GM23338 (cell line): ENCODE results near the gene PYURF. TPM values are rescaled to one million over a fixed set of nuclear protein-coding genes. Genes with fewer than 3 reads are reported as not detected.

Source experiments
- ATAC-seq: fragments of 200-7000 bp; cut with Tn5 transposase; 3 replicates; pipeline ENCODE4 v1.9.1; 2020
- DNase-seq: peaks from one replicate; pipeline ENCODE4 v3.0.0-alpha.2; 2015; ENCODE audit warnings: low spot score
- H2AFZ ChIP-seq: fragments of 200-600 bp; sonication (generic); 2 replicates; pipeline ENCODE4 v1.8.0; 2016; ENCODE audit warnings: antibody characterized with exemption, mild to moderate bottlenecking, moderate library complexity
- H3F3A ChIP-seq: fragments of 200-600 bp; sonication (generic); replicated peaks from 2 replicates; pipeline ENCODE4 v1.8.0; 2017; ENCODE audit warnings: antibody characterized with exemption, mixed run types, low read depth
- H3K27ac ChIP-seq: fragments of 200-600 bp; sonication (generic); 2 replicates; pipeline ENCODE4 v1.6.1; 2016; ENCODE audit warnings: low read depth
- H3K27me3 ChIP-seq: fragments of 200-600 bp; sonication (generic); 2 replicates; pipeline ENCODE4 v1.8.0; 2016; ENCODE audit warnings: mild to moderate bottlenecking, mixed run types, moderate library complexity; ENCODE audit not compliant: insufficient read depth
- H3K36me3 ChIP-seq: fragments of 200-600 bp; sonication (generic); 2 replicates; pipeline ENCODE4 v1.8.0; 2016; ENCODE audit warnings: mild to moderate bottlenecking; ENCODE audit not compliant: insufficient read depth
- H3K4me1 ChIP-seq: fragments of 200-600 bp; sonication (generic); 2 replicates; pipeline ENCODE4 v1.8.0; 2016; ENCODE audit warnings: mild to moderate bottlenecking, moderate library complexity; ENCODE audit not compliant: insufficient read depth
- H3K4me2 ChIP-seq: fragments of 200-600 bp; sonication (generic); 2 replicates; pipeline ENCODE4 v1.7.1; 2017; ENCODE audit warnings: mixed run types
- H3K4me3 ChIP-seq: fragments of 200-600 bp; sonication (generic); 2 replicates; pipeline ENCODE4 v1.6.1; 2016; ENCODE audit warnings: mixed run types
- H3K79me2 ChIP-seq: fragments of 200-600 bp; sonication (generic); replicated peaks from 2 replicates; pipeline ENCODE4 v1.8.0; 2017; ENCODE audit warnings: mild to moderate bottlenecking; ENCODE audit not compliant: insufficient read depth
- H3K9me2 ChIP-seq: fragments of 200-600 bp; sonication (generic); 2 replicates; pipeline ENCODE4 v1.8.0; 2017; ENCODE audit not compliant: insufficient read depth
- H4K20me1 ChIP-seq: fragments of 200-600 bp; sonication (generic); replicated peaks from 2 replicates; pipeline ENCODE4 v1.8.0; 2017; ENCODE audit warnings: mild to moderate bottlenecking; ENCODE audit not compliant: insufficient read depth
- H3K27ac Mint-ChIP-seq: 2 replicates; pipeline ENCODE4 v1.8.0; 2020; ENCODE audit warnings: inconsistent platforms, mild to moderate bottlenecking, moderate library complexity, mixed read lengths
- H3K27me3 Mint-ChIP-seq: 3 replicates; pipeline ENCODE4 v1.8.0; 2022; ENCODE audit warnings: low read depth, mild to moderate bottlenecking, moderate library complexity, mixed read lengths, inconsistent platforms; ENCODE audit not compliant: insufficient read depth, poor library complexity
- H3K36me3 Mint-ChIP-seq: 3 replicates; pipeline ENCODE4 v1.8.0; 2021; ENCODE audit warnings: low read depth, mild to moderate bottlenecking, inconsistent platforms, moderate library complexity, mixed read lengths
- H3K4me1 Mint-ChIP-seq: 3 replicates; pipeline ENCODE4 v1.8.0; 2020; ENCODE audit warnings: mild to moderate bottlenecking, inconsistent platforms, mixed read lengths
- H3K4me3 Mint-ChIP-seq: 3 replicates; pipeline ENCODE4 v1.8.0; 2021; ENCODE audit warnings: moderate library complexity, mild to moderate bottlenecking, inconsistent platforms, mixed read lengths
- H3K9me3 Mint-ChIP-seq: 3 replicates; pipeline ENCODE4 v1.8.0; 2020; ENCODE audit warnings: moderate library complexity, mild to moderate bottlenecking, inconsistent platforms, mixed read lengths
- CREB1 ChIP-seq: fragments of 250-450 bp; sonication (Bioruptor Pico); IDR thresholded peaks from 2 replicates; pipeline ENCODE4 v1.5.0; 2020; ENCODE audit warnings: low read depth, mild to moderate bottlenecking, moderate library complexity
- EZH2phosphoT487 ChIP-seq: fragments of 200-600 bp; sonication (generic); IDR thresholded peaks from one replicate; pipeline ENCODE4 v1.8.1; 2018; ENCODE audit warnings: antibody characterized with exemption; ENCODE audit not compliant: unreplicated experiment
- JUNB ChIP-seq: IDR thresholded peaks from one replicate; pipeline ENCODE4 v1.6.1; 2016; ENCODE audit warnings: antibody characterized with exemption; ENCODE audit not compliant: unreplicated experiment
- NANOG ChIP-seq: IDR thresholded peaks from 2 replicates; pipeline ENCODE4 v1.6.1; 2016; ENCODE audit warnings: antibody characterized with exemption, borderline replicate concordance
- POLR2AphosphoS5 ChIP-seq: IDR thresholded peaks from 2 replicates; pipeline ENCODE4 v1.6.1; 2016; ENCODE audit warnings: antibody characterized with exemption, low read depth
- STAT1 ChIP-seq: IDR thresholded peaks from one replicate; pipeline ENCODE4 v1.6.1; 2016; ENCODE audit warnings: antibody characterized with exemption; ENCODE audit not compliant: unreplicated experiment
- ZNF114 ChIP-seq: fragments of 250-450 bp; sonication (Bioruptor Pico); IDR thresholded peaks from 2 replicates; pipeline ENCODE4 v1.5.0; 2020; ENCODE audit warnings: mild to moderate bottlenecking, moderate library complexity
- ZNF331 ChIP-seq: fragments of 250-450 bp; sonication (Bioruptor Pico); IDR thresholded peaks from 2 replicates; pipeline ENCODE4 v1.5.0; 2020; ENCODE audit warnings: low read depth, mild to moderate bottlenecking, moderate library complexity
- polyA plus RNA-seq: library from polyadenylated mRNA; unstranded; fragments of >200 nt; fragmentation: Nextera tagmentation; extraction: Ambion mirVana; gene quantifications from 2 replicates; pipeline ENCODE4 v1.2.1, GENCODE V29; 2016
- total RNA-seq: library from RNA; depleted of rRNA; stranded (reverse); fragments of >200 nt; shearing (Covaris generic); gene quantifications from 2 replicates; pipeline ENCODE4 v1.2.3, GENCODE V29; 2014
- TF ChIP-seq, protein P1 (sequence below): fragments of 250-450 bp; sonication (Bioruptor Pico); IDR thresholded peaks from 2 replicates; pipeline ENCODE4 v1.5.0; 2020; ENCODE audit warnings: mild to moderate bottlenecking, moderate library complexity
- TF ChIP-seq, protein P2 (sequence below): IDR thresholded peaks from 2 replicates; pipeline ENCODE4 v1.6.1; 2016; ENCODE audit warnings: antibody characterized with exemption
- TF ChIP-seq, protein P3 (sequence below): IDR thresholded peaks from one replicate; pipeline ENCODE4 v1.6.1; 2018; ENCODE audit warnings: antibody characterized with exemption; ENCODE audit not compliant: unreplicated experiment
- TF ChIP-seq, protein P4 (sequence below), 2 experiments: fragments of 200-600 bp in 1 of 2; sonication (generic) in 1 of 2; conservative IDR thresholded peaks; 2 replicates each; pipeline versions ENCODE4 v1.5.1 to v1.6.1; 2016 to 2017; ENCODE audit warnings: antibody characterized with exemption in 2 of 2, low read depth in 2 of 2, mild to moderate bottlenecking in 2 of 2, moderate library complexity in 1 of 2

PYURF gene
- total and polyA plus RNA-seq, 2 experiments from 2014 or later, result 65.3 to 116 TPM

DNA sequence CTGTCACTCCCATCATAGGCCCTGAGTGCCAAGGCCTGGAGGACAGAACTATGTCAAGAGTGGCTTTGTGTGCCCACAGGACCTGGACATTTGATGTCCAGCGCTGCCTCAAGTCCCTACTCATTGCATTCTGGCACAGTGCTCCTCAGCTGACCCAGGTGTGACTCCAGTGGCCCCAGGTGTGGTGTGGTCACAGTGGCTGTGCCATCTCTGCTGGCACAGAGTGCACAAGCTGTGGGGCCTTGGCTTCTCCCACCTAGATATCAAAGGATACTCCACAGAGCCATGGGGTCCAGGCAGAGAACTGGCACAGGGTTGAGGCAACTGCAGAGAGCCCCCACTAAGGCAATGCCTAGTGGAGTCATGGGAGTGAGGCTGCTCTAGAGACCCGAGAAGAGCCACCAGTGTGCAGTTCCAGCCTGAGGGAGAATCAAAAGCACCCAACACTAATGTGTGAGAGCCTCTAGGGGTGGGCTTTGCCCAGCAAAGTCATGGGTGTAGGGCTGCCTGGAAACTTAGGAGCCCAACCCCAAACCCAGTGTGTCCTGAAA is 25.6 kb downstream of the PYURF start (continued):
- TF ChIP-seq, protein P1, sequence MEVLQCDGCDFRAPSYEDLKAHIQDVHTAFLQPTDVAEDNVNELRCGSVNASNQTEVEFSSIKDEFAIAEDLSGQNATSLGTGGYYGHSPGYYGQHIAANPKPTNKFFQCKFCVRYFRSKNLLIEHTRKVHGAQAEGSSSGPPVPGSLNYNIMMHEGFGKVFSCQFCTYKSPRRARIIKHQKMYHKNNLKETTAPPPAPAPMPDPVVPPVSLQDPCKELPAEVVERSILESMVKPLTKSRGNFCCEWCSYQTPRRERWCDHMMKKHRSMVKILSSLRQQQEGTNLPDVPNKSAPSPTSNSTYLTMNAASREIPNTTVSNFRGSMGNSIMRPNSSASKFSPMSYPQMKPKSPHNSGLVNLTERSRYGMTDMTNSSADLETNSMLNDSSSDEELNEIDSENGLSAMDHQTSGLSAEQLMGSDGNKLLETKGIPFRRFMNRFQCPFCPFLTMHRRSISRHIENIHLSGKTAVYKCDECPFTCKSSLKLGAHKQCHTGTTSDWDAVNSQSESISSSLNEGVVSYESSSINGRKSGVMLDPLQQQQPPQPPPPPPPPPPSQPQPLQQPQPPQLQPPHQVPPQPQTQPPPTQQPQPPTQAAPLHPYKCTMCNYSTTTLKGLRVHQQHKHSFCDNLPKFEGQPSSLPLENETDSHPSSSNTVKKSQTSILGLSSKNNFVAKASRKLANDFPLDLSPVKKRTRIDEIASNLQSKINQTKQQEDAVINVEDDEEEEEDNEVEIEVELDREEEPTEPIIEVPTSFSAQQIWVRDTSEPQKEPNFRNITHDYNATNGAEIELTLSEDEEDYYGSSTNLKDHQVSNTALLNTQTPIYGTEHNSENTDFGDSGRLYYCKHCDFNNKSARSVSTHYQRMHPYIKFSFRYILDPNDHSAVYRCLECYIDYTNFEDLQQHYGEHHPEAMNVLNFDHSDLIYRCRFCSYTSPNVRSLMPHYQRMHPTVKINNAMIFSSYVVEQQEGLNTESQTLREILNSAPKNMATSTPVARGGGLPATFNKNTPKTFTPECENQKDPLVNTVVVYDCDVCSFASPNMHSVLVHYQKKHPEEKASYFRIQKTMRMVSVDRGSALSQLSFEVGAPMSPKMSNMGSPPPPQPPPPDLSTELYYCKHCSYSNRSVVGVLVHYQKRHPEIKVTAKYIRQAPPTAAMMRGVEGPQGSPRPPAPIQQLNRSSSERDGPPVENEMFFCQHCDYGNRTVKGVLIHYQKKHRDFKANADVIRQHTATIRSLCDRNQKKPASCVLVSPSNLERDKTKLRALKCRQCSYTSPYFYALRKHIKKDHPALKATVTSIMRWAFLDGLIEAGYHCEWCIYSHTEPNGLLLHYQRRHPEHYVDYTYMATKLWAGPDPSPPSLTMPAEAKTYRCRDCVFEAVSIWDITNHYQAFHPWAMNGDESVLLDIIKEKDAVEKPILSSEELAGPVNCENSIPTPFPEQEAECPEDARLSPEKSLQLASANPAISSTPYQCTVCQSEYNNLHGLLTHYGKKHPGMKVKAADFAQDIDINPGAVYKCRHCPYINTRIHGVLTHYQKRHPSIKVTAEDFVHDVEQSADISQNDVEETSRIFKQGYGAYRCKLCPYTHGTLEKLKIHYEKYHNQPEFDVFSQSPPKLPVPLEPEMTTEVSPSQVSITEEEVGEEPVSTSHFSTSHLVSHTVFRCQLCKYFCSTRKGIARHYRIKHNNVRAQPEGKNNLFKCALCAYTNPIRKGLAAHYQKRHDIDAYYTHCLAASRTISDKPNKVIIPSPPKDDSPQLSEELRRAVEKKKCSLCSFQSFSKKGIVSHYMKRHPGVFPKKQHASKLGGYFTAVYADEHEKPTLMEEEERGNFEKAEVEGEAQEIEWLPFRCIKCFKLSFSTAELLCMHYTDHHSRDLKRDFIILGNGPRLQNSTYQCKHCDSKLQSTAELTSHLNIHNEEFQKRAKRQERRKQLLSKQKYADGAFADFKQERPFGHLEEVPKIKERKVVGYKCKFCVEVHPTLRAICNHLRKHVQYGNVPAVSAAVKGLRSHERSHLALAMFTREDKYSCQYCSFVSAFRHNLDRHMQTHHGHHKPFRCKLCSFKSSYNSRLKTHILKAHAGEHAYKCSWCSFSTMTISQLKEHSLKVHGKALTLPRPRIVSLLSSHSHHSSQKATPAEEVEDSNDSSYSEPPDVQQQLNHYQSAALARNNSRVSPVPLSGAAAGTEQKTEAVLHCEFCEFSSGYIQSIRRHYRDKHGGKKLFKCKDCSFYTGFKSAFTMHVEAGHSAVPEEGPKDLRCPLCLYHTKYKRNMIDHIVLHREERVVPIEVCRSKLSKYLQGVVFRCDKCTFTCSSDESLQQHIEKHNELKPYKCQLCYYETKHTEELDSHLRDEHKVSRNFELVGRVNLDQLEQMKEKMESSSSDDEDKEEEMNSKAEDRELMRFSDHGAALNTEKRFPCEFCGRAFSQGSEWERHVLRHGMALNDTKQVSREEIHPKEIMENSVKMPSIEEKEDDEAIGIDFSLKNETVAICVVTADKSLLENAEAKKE (CRISPR knock-in tag), result no peak
- TF ChIP-seq EZH2phosphoT487 (no peak), JUNB (no peak)

DNA sequence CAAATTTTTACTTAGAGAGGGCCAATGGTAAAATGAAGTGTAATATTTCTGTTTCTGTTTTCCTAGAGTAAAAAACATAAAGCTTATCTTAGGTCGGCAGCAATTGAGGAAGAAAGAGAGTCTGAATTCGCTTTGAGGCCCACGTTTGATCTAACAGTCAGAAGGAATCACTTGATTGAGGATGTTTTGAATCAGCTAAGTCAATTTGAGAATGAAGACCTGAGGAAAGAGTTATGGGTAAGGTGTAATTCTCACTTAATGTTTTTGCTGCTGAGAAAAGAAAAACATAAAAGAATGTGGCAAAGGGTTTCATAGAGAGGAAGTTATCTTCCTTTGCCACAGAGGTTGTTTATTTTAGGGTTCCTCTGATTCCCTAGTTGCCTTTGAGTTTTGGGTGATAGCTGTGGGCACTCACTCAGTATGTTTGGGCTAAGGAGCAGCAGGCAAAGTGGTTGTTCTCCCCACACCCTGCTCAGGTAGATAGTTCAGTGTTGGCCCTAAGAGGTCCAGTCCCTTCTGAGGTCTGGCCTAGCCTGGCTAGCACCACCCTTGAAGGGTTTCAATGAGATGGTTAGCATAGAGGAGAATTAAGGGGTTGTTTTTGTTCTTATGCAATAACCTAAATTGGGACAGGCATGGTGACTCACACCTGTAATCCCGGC is 34.3 kb downstream of the PYURF start:
- H3K36me3 ChIP-seq, result peaks cover 13% of the 10 kb centered on the region; the same call in 1 of the 2 replicates
- DNase-seq, result no peak
- H3K27me3 ChIP-seq, result no peaks in the 10 kb centered on the region
- ATAC-seq, result no peak
- H3K9me2 ChIP-seq, result no peaks in the 10 kb centered on the region
- Mint-ChIP-seq H3K4me3 (no peak overlapping the region), H3K27me3 (peaks cover 3% of the 10 kb centered on the region), H3K9me3 (no peaks in the 10 kb centered on the region), H3K36me3 (peaks cover 3% of the 10 kb centered on the region; the same call in 1 of the 3 replicates), H3K27ac (no peak overlapping the region), H3K4me1 (no peaks in the 10 kb centered on the region)
- H3K4me3 ChIP-seq, result no peak overlapping the region
- H3K27ac ChIP-seq, result no peak overlapping the region
- H2AFZ ChIP-seq, result no peak overlapping the region
- no peaks in the 10 kb centered on the region for H3K4me1 ChIP-seq
- TF ChIP-seq, protein P2, sequence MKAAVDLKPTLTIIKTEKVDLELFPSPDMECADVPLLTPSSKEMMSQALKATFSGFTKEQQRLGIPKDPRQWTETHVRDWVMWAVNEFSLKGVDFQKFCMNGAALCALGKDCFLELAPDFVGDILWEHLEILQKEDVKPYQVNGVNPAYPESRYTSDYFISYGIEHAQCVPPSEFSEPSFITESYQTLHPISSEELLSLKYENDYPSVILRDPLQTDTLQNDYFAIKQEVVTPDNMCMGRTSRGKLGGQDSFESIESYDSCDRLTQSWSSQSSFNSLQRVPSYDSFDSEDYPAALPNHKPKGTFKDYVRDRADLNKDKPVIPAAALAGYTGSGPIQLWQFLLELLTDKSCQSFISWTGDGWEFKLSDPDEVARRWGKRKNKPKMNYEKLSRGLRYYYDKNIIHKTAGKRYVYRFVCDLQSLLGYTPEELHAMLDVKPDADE, result no peak
- TF ChIP-seq EZH2phosphoT487 (no peak), POLR2AphosphoS5 (no peak), NANOG (no peak), ZNF331 (CRISPR knock-in tag) (no peak), CREB1 (CRISPR knock-in tag) (no peak), ZNF114 (no peak), STAT1 (no peak), JUNB (no peak)
- TF ChIP-seq, protein P3, sequence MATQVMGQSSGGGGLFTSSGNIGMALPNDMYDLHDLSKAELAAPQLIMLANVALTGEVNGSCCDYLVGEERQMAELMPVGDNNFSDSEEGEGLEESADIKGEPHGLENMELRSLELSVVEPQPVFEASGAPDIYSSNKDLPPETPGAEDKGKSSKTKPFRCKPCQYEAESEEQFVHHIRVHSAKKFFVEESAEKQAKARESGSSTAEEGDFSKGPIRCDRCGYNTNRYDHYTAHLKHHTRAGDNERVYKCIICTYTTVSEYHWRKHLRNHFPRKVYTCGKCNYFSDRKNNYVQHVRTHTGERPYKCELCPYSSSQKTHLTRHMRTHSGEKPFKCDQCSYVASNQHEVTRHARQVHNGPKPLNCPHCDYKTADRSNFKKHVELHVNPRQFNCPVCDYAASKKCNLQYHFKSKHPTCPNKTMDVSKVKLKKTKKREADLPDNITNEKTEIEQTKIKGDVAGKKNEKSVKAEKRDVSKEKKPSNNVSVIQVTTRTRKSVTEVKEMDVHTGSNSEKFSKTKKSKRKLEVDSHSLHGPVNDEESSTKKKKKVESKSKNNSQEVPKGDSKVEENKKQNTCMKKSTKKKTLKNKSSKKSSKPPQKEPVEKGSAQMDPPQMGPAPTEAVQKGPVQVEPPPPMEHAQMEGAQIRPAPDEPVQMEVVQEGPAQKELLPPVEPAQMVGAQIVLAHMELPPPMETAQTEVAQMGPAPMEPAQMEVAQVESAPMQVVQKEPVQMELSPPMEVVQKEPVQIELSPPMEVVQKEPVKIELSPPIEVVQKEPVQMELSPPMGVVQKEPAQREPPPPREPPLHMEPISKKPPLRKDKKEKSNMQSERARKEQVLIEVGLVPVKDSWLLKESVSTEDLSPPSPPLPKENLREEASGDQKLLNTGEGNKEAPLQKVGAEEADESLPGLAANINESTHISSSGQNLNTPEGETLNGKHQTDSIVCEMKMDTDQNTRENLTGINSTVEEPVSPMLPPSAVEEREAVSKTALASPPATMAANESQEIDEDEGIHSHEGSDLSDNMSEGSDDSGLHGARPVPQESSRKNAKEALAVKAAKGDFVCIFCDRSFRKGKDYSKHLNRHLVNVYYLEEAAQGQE, result no peak
- TF ChIP-seq, protein P4, sequence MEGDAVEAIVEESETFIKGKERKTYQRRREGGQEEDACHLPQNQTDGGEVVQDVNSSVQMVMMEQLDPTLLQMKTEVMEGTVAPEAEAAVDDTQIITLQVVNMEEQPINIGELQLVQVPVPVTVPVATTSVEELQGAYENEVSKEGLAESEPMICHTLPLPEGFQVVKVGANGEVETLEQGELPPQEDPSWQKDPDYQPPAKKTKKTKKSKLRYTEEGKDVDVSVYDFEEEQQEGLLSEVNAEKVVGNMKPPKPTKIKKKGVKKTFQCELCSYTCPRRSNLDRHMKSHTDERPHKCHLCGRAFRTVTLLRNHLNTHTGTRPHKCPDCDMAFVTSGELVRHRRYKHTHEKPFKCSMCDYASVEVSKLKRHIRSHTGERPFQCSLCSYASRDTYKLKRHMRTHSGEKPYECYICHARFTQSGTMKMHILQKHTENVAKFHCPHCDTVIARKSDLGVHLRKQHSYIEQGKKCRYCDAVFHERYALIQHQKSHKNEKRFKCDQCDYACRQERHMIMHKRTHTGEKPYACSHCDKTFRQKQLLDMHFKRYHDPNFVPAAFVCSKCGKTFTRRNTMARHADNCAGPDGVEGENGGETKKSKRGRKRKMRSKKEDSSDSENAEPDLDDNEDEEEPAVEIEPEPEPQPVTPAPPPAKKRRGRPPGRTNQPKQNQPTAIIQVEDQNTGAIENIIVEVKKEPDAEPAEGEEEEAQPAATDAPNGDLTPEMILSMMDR (conservative IDR thresholded peaks at IDR 0.05; ENCODE audit: low read depth in 2 of 2), result no peak
- H4K20me1 ChIP-seq, result no peaks in the 10 kb centered on the region
- H3K79me2 ChIP-seq, result no peaks in the 10 kb centered on the region
- H3K4me2 ChIP-seq, result no peak overlapping the region
- no peaks in the 10 kb centered on the region for H3F3A ChIP-seq
